ENCODE data around the gene LRRC42. TPM values are rescaled to one million over a fixed set of nuclear protein-coding genes. Genes with fewer than 3 reads are reported as not detected.

The LRRC42 gene
- total RNA-seq, 1 experiment from 2014 or later, result 78.7 TPM

DNA sequence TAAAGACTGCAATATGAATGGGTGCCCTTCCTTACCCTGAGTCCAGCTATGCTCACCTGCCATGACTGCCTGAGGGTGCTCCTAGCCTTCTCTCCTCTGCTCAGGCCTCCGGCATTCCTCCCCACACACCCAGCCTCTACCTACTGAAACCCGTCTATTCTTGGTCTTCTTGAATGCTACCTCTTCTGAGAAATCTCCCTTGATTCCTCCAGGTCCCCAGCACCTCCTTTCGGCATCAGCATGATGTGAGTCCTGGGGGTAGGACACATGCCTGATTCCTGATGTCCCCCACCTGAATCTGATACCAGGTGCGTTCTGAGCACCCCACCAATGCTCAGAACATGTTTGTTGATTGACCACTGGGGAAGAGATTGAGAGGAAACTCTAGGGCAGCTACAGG, 63.3 kb downstream of the LRRC42 start:
- Histone ChIP-seq H4K20me1 (ENCODE audit: insufficient read depth) (no peaks in the 10 kb centered on the region), H3K36me3 (ENCODE audit: low read depth) (no peaks in the 10 kb centered on the region), H3K4me2 (no peak overlapping the region), H3K27me3 (ENCODE audit: insufficient read depth, low read depth) (no peaks in the 10 kb centered on the region; the same call in 1 of the 2 replicates), H3K79me2 (ENCODE audit: low read depth) (no peaks in the 10 kb centered on the region), H3K4me1 (replicated peaks; ENCODE audit: insufficient read depth) (no peaks in the 10 kb centered on the region), H3K27ac (no peak overlapping the region), H3K4me3 (no peak overlapping the region), H3F3A (ENCODE audit: insufficient read depth, low read depth) (no peaks in the 10 kb centered on the region), H3K9me3 (ENCODE audit: insufficient read depth, low read depth) (no peaks in the 10 kb centered on the region), H2AFZ (no peak overlapping the region), H3K9me2 (ENCODE audit: insufficient read depth) (no peaks in the 10 kb centered on the region)
- no peak for DNase-seq
- intact Hi-C loops (cut with micrococcal nuclease; ENCODE audit: unreplicated experiment), result no loop called here
- POLR2A ChIA-PET (ENCODE audit: unreplicated experiment), result interaction anchor here (0.6 kb wide), 1 partner anchor 42 kb away, joined by 8 read pairs; no protein-coding TSS in a partner anchor
- TF ChIP-seq EZH2 (IDR thresholded peaks at IDR 0.05; ENCODE audit: low read depth), result no peak
- TF ChIP-seq, protein P1, sequence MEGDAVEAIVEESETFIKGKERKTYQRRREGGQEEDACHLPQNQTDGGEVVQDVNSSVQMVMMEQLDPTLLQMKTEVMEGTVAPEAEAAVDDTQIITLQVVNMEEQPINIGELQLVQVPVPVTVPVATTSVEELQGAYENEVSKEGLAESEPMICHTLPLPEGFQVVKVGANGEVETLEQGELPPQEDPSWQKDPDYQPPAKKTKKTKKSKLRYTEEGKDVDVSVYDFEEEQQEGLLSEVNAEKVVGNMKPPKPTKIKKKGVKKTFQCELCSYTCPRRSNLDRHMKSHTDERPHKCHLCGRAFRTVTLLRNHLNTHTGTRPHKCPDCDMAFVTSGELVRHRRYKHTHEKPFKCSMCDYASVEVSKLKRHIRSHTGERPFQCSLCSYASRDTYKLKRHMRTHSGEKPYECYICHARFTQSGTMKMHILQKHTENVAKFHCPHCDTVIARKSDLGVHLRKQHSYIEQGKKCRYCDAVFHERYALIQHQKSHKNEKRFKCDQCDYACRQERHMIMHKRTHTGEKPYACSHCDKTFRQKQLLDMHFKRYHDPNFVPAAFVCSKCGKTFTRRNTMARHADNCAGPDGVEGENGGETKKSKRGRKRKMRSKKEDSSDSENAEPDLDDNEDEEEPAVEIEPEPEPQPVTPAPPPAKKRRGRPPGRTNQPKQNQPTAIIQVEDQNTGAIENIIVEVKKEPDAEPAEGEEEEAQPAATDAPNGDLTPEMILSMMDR (conservative IDR thresholded peaks at IDR 0.05), result no peak
- CTCF ChIA-PET, result no interaction called here
- BruUV-seq (replicated peaks), result no TSS peak

DNA sequence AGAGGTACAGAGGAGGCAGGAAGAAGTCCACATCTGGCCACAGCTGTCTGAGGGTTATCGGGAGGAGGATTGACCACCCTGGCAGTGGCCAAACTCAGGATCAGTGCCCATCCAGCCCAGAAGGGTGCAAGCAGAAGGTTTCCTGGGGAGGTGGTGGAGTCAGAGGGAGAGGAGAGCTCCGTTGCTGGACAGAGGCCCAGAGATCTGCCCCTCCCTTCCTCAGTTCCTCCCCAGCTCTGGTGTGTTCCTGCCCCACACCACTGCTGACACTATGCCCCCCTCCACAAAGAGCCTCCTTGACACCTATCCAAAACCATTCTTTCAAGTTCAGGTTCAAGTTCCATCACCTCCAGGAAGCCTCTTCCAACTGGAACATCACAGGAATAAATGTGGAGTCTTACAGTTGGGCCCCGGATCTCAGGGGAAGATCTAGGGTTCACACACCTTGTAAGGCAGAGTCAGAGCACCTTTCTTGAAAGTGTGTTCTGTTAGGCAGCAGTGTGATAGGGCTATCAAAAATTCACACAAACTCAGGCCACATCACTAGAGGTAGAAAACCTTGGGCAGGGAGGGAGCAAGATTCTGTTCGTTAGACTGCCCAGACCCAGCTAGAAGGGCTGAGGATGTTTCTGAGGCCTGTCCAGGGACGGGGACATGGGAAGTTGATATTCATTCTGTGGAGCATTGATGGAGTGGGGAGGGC, 64.4 kb downstream of the LRRC42 start:
- Histone ChIP-seq H3K4me2 (no peak overlapping the region), H2AFZ (no peak overlapping the region), H4K20me1 (ENCODE audit: insufficient read depth) (no peaks in the 10 kb centered on the region), H3K9me2 (ENCODE audit: insufficient read depth) (no peaks in the 10 kb centered on the region), H3K27me3 (ENCODE audit: insufficient read depth, low read depth) (no peaks in the 10 kb centered on the region; the same call in 1 of the 2 replicates), H3K9me3 (ENCODE audit: insufficient read depth, low read depth) (no peaks in the 10 kb centered on the region), H3K4me1 (replicated peaks; ENCODE audit: insufficient read depth) (peaks cover 10% of the 10 kb centered on the region), H3K36me3 (ENCODE audit: low read depth) (no peaks in the 10 kb centered on the region), H3K79me2 (ENCODE audit: low read depth) (no peaks in the 10 kb centered on the region), H3K4me3 (no peak overlapping the region), H3K27ac (no peak overlapping the region), H3F3A (ENCODE audit: insufficient read depth, low read depth) (peaks cover 9% of the 10 kb centered on the region; the same call in 1 of the 2 replicates)
- ChIA-PET CTCF (no interaction called here), POLR2A (ENCODE audit: unreplicated experiment) (no interaction called here)
- no peak for TF ChIP-seq EZH2 (IDR thresholded peaks at IDR 0.05; ENCODE audit: low read depth)
- TF ChIP-seq, protein P1 (conservative IDR thresholded peaks at IDR 0.05), result no peak
- intact Hi-C loops (cut with micrococcal nuclease; ENCODE audit: unreplicated experiment), result no loop called here
- no TSS peak for BruUV-seq (replicated peaks)
- DNase-seq, result no peak

DNA sequence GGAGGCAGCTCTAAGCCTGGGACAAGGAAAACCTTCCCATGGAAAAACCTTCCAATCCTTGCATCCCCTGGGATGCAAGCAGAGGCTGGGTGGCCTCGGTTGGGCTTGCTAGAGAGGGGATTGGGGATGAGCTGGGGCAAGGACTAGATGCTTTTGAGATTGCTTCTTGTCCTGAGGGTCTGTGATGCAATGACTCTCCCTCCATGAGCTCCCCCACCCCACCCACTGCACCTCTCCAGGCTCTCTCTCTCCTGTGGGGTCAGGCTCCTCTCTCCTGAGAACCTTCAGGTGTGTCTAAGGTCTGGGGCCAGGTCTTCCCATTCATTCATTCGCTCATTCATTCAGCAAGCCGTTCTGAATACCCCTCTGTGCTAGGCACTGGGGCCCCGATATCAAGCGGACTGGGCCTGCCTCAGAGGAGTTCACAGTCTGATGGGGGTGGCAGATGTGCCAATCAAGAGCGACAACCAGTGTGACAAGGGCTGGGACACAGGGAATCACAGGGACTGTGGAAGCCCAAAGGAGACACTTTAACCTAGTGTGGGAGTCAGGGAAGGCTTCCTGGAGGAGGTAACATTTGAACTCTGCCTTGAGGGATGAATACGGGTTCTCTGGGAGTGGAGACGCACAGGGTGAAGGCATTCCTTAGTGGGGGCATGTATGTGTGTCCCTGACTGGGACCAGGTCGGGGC, 65.3 kb downstream of the LRRC42 start:
- no peak for DNase-seq
- Histone ChIP-seq H3F3A (ENCODE audit: insufficient read depth, low read depth) (peaks cover 15% of the 10 kb centered on the region), H3K79me2 (ENCODE audit: low read depth) (no peaks in the 10 kb centered on the region), H4K20me1 (ENCODE audit: insufficient read depth) (no peaks in the 10 kb centered on the region), H3K4me2 (no peak overlapping the region), H3K27ac (no peak overlapping the region), H3K36me3 (ENCODE audit: low read depth) (no peaks in the 10 kb centered on the region), H2AFZ (no peak overlapping the region), H3K9me3 (ENCODE audit: insufficient read depth, low read depth) (no peaks in the 10 kb centered on the region), H3K4me3 (no peak overlapping the region), H3K4me1 (replicated peaks; ENCODE audit: insufficient read depth) (peaks cover 17% of the 10 kb centered on the region), H3K27me3 (ENCODE audit: insufficient read depth, low read depth) (no peaks in the 10 kb centered on the region; the same call in 1 of the 2 replicates), H3K9me2 (ENCODE audit: insufficient read depth) (no peaks in the 10 kb centered on the region)
- BruUV-seq (replicated peaks), result no TSS peak
- ChIA-PET CTCF (interaction anchor here (0.6 kb wide), 1 partner anchor 12 kb away, joined by 3 read pairs; no protein-coding TSS in a partner anchor), POLR2A (ENCODE audit: unreplicated experiment) (no interaction called here)
- TF ChIP-seq EZH2 (IDR thresholded peaks at IDR 0.05; ENCODE audit: low read depth), result no peak
- TF ChIP-seq, protein P1 (conservative IDR thresholded peaks at IDR 0.05), result no peak
- intact Hi-C loops (cut with micrococcal nuclease; ENCODE audit: unreplicated experiment), result no loop called here

Data from PC-9 (cell line).